SK-N-SH treated with all-trans-retinoic acid at 6 μM for 48 hours (cell line): ENCODE measurements around the gene P2RX2.

ENCODE experiments used
- ATAC-seq: fragments of 200-7000 bp; cut with Tn5 transposase; 3 replicates; pipeline ENCODE4 v1.9.1; 2020; ENCODE audit warnings: mild to moderate bottlenecking, moderate library complexity
- ARNTL ChIP-seq: fragments of 450-650 bp; formaldehyde crosslinking; IDR thresholded peaks from 2 replicates; pipeline ENCODE4 v1.5.0; 2020; ENCODE audit warnings: low read depth, mild to moderate bottlenecking, moderate library complexity, borderline replicate concordance
- BACH2 ChIP-seq: fragments of 250-450 bp; sonication (Bioruptor Pico); IDR thresholded peaks from 2 replicates; pipeline ENCODE4 v1.9.0; 2021; ENCODE audit warnings: mild to moderate bottlenecking, borderline replicate concordance
- CSDC2 ChIP-seq: fragments of 250-450 bp; sonication (Bioruptor Pico); IDR thresholded peaks from 2 replicates; pipeline ENCODE4 v1.5.0; 2020; ENCODE audit warnings: mild to moderate bottlenecking, moderate library complexity
- ESRRG ChIP-seq: fragments of 250-450 bp; sonication (Bioruptor Pico); IDR thresholded peaks from 2 replicates; pipeline ENCODE4 v1.6.1; 2021; ENCODE audit warnings: mild to moderate bottlenecking
- GLIS3 ChIP-seq: fragments of 250-450 bp; sonication (Bioruptor Pico); IDR thresholded peaks from 2 replicates; pipeline ENCODE4 v1.5.0; 2020; ENCODE audit warnings: mild to moderate bottlenecking, moderate library complexity
- ISL1 ChIP-seq: fragments of 250-450 bp; sonication (Bioruptor Pico); IDR thresholded peaks from 2 replicates; pipeline ENCODE4 v2.1.2; 2022; ENCODE audit warnings: mild to moderate bottlenecking, moderate library complexity
- OSR1 ChIP-seq: fragments of 250-450 bp; sonication (Bioruptor Pico); IDR thresholded peaks from 2 replicates; pipeline ENCODE4 v1.8.0; 2022; ENCODE audit warnings: moderate library complexity, mild to moderate bottlenecking, inconsistent platforms
- PPARA ChIP-seq: fragments of 250-450 bp; sonication (Bioruptor Pico); IDR thresholded peaks from 2 replicates; pipeline ENCODE4 v1.5.0; 2020; ENCODE audit warnings: mild to moderate bottlenecking, borderline replicate concordance
- RARB ChIP-seq: fragments of 250-450 bp; sonication (Bioruptor Pico); IDR thresholded peaks from 2 replicates; pipeline ENCODE4 v1.8.0; 2021; ENCODE audit warnings: mild to moderate bottlenecking, moderate library complexity
- SNAI2 ChIP-seq: fragments of 250-450 bp; sonication (Bioruptor Pico); IDR thresholded peaks from 2 replicates; pipeline ENCODE4 v1.5.0; 2020; ENCODE audit warnings: mild to moderate bottlenecking, moderate library complexity
- TCF4 ChIP-seq: fragments of 250-450 bp; sonication (Bioruptor Pico); IDR thresholded peaks from 2 replicates; pipeline ENCODE4 v1.8.0; 2021; ENCODE audit warnings: mild to moderate bottlenecking, moderate library complexity, borderline replicate concordance
- TOX ChIP-seq: fragments of 250-450 bp; sonication (Bioruptor Pico); IDR thresholded peaks from 2 replicates; pipeline ENCODE4 v1.8.0; 2021; ENCODE audit warnings: mild to moderate bottlenecking, moderate library complexity, borderline replicate concordance
- ZC3H10 ChIP-seq: fragments of 250-450 bp; sonication (Bioruptor Pico); IDR thresholded peaks from 2 replicates; pipeline ENCODE4 v1.5.1; 2021; ENCODE audit warnings: mild to moderate bottlenecking, moderate library complexity
- ZFP3 ChIP-seq: fragments of 250-450 bp; sonication (Bioruptor Pico); IDR thresholded peaks from 2 replicates; pipeline ENCODE4 v1.5.0; 2020; ENCODE audit warnings: mild to moderate bottlenecking, moderate library complexity
- ZFP30 ChIP-seq: fragments of 450-650 bp; formaldehyde crosslinking; IDR thresholded peaks from 2 replicates; pipeline ENCODE4 v1.5.0; 2022; ENCODE audit warnings: mild to moderate bottlenecking, moderate library complexity
- ZNF565 ChIP-seq: fragments of 450-650 bp; formaldehyde crosslinking; conservative IDR thresholded peaks from 2 replicates; pipeline ENCODE4 v1.5.0; 2020; ENCODE audit warnings: low read depth, mild to moderate bottlenecking, moderate library complexity
- ZNF70 ChIP-seq: fragments of 450-650 bp; formaldehyde crosslinking; IDR thresholded peaks from 2 replicates; pipeline ENCODE4 v1.5.0; 2020; ENCODE audit warnings: mild to moderate bottlenecking, moderate library complexity
- ZNF8 ChIP-seq: fragments of 450-650 bp; formaldehyde crosslinking; IDR thresholded peaks from 2 replicates; pipeline ENCODE4 v1.5.0; 2020; ENCODE audit warnings: mild to moderate bottlenecking, moderate library complexity
- TF ChIP-seq, protein P1 (sequence below): fragments of 250-450 bp; sonication (Bioruptor Pico); IDR thresholded peaks from 2 replicates; pipeline ENCODE4 v1.5.0; 2020; ENCODE audit warnings: mild to moderate bottlenecking, moderate library complexity
- TF ChIP-seq, protein P2 (sequence below): fragments of 250-450 bp; sonication (Bioruptor Pico); IDR thresholded peaks from 2 replicates; pipeline ENCODE4 v1.5.1; 2021; ENCODE audit warnings: mild to moderate bottlenecking, moderate library complexity
- TF ChIP-seq, protein P3 (sequence below): fragments of 250-450 bp; sonication (Bioruptor Pico); IDR thresholded peaks from 2 replicates; pipeline ENCODE4 v1.8.0; 2020; ENCODE audit warnings: mild to moderate bottlenecking, moderate library complexity, borderline replicate concordance
- TF ChIP-seq, protein P4 (sequence below): fragments of 250-450 bp; sonication (Bioruptor Pico); IDR thresholded peaks from 2 replicates; pipeline ENCODE4 v1.8.0; 2021; ENCODE audit warnings: low read depth, mild to moderate bottlenecking, moderate library complexity, borderline replicate concordance
- TF ChIP-seq, protein P5 (sequence below): fragments of 250-450 bp; sonication (Bioruptor Pico); IDR thresholded peaks from 2 replicates; pipeline ENCODE4 v1.5.1; 2020; ENCODE audit warnings: low read depth, mild to moderate bottlenecking, moderate library complexity

Gene P2RX2

DNA sequence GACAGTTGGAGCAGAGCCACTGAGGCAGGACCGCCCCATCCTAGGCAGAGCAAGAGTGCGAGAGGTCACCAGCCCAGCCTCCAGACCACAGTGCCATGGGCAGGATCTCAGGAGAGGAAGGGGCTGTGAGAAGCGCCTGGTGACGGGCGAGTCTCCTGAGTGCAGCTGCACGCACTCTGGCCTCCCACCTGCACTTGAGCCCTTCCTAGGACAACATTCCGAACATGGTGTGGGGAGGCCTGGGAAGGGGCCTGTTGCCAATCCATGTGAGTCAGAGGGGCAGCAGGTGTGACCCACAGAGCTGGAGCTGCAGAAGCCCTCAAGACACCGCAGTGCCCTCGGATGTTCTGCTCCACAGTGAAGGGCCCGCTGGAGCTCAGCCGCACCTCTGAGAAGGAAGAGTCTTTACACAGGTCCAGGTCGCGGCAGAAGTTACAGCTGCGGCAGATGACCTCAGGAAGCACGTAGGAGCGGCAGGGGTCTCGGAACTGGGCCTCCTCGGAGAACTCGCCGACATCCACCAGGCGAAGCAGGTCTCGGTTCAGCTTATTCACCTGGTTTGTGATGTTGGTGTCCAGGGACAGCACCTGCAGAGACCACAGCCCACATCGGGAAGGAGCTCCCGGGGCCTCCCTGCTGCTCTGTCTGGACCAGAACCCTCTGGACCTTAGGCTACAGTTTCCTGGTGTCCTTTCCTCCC lies 7.3 kb downstream of the P2RX2 start:
- no peak for TF ChIP-seq ARNTL (CRISPR knock-in tag)
- TF ChIP-seq ISL1 (CRISPR knock-in tag), result no peak
- no peak for TF ChIP-seq PPARA (CRISPR knock-in tag)
- no peak for TF ChIP-seq ZNF70
- TF ChIP-seq, all 23 proteins: peak for 0
- no peak for ATAC-seq

DNA sequence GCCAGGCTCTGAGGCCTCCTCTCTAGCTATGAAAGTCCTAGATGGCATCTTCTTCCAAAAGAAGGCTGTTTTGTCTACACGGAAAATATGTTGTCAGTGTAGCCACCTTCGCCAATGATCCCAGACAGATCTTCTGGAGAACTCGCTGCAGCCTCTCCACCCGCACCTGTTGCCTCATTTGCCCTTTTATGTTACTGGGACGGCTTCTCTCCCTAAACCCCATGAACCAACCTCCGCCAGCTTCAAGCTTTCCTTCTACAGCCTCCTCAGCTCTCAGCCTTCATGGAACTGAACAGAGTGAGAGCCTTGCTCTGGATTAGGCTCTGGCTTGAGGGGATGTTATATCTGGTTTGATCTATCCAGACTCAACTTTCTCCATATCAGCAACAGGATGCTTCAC lies 10.8 kb downstream of the P2RX2 start:
- TF ChIP-seq, protein P1, sequence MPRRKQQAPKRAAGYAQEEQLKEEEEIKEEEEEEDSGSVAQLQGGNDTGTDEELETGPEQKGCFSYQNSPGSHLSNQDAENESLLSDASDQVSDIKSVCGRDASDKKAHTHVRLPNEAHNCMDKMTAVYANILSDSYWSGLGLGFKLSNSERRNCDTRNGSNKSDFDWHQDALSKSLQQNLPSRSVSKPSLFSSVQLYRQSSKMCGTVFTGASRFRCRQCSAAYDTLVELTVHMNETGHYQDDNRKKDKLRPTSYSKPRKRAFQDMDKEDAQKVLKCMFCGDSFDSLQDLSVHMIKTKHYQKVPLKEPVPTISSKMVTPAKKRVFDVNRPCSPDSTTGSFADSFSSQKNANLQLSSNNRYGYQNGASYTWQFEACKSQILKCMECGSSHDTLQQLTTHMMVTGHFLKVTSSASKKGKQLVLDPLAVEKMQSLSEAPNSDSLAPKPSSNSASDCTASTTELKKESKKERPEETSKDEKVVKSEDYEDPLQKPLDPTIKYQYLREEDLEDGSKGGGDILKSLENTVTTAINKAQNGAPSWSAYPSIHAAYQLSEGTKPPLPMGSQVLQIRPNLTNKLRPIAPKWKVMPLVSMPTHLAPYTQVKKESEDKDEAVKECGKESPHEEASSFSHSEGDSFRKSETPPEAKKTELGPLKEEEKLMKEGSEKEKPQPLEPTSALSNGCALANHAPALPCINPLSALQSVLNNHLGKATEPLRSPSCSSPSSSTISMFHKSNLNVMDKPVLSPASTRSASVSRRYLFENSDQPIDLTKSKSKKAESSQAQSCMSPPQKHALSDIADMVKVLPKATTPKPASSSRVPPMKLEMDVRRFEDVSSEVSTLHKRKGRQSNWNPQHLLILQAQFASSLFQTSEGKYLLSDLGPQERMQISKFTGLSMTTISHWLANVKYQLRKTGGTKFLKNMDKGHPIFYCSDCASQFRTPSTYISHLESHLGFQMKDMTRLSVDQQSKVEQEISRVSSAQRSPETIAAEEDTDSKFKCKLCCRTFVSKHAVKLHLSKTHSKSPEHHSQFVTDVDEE (CRISPR knock-in tag), result no peak
- TF ChIP-seq, protein P2, sequence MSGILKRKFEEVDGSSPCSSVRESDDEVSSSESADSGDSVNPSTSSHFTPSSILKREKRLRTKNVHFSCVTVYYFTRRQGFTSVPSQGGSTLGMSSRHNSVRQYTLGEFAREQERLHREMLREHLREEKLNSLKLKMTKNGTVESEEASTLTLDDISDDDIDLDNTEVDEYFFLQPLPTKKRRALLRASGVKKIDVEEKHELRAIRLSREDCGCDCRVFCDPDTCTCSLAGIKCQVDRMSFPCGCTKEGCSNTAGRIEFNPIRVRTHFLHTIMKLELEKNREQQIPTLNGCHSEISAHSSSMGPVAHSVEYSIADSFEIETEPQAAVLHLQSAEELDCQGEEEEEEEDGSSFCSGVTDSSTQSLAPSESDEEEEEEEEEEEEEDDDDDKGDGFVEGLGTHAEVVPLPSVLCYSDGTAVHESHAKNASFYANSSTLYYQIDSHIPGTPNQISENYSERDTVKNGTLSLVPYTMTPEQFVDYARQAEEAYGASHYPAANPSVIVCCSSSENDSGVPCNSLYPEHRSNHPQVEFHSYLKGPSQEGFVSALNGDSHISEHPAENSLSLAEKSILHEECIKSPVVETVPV, result no peak
- no peak for TF ChIP-seq ZNF70
- TF ChIP-seq ZFP30, result no peak
- no peak for TF ChIP-seq SNAI2
- TF ChIP-seq, protein P3, sequence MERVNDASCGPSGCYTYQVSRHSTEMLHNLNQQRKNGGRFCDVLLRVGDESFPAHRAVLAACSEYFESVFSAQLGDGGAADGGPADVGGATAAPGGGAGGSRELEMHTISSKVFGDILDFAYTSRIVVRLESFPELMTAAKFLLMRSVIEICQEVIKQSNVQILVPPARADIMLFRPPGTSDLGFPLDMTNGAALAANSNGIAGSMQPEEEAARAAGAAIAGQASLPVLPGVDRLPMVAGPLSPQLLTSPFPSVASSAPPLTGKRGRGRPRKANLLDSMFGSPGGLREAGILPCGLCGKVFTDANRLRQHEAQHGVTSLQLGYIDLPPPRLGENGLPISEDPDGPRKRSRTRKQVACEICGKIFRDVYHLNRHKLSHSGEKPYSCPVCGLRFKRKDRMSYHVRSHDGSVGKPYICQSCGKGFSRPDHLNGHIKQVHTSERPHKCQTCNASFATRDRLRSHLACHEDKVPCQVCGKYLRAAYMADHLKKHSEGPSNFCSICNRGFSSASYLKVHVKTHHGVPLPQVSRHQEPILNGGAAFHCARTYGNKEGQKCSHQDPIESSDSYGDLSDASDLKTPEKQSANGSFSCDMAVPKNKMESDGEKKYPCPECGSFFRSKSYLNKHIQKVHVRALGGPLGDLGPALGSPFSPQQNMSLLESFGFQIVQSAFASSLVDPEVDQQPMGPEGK (CRISPR knock-in tag), result no peak
- no peak for TF ChIP-seq ZNF565
- no peak for TF ChIP-seq CSDC2 (CRISPR knock-in tag)
- no peak for TF ChIP-seq GLIS3
- TF ChIP-seq ARNTL (CRISPR knock-in tag), result no peak
- TF ChIP-seq, protein P4, sequence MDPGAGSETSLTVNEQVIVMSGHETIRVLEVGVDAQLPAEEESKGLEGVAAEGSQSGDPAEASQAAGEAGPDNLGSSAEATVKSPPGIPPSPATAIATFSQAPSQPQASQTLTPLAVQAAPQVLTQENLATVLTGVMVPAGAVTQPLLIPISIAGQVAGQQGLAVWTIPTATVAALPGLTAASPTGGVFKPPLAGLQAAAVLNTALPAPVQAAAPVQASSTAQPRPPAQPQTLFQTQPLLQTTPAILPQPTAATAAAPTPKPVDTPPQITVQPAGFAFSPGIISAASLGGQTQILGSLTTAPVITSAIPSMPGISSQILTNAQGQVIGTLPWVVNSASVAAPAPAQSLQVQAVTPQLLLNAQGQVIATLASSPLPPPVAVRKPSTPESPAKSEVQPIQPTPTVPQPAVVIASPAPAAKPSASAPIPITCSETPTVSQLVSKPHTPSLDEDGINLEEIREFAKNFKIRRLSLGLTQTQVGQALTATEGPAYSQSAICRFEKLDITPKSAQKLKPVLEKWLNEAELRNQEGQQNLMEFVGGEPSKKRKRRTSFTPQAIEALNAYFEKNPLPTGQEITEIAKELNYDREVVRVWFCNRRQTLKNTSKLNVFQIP (CRISPR knock-in tag), result no peak
- no peak for TF ChIP-seq OSR1 (CRISPR knock-in tag)
- no peak for TF ChIP-seq ZFP3
- no peak for TF ChIP-seq TCF4 (CRISPR knock-in tag)
- TF ChIP-seq, protein P5, sequence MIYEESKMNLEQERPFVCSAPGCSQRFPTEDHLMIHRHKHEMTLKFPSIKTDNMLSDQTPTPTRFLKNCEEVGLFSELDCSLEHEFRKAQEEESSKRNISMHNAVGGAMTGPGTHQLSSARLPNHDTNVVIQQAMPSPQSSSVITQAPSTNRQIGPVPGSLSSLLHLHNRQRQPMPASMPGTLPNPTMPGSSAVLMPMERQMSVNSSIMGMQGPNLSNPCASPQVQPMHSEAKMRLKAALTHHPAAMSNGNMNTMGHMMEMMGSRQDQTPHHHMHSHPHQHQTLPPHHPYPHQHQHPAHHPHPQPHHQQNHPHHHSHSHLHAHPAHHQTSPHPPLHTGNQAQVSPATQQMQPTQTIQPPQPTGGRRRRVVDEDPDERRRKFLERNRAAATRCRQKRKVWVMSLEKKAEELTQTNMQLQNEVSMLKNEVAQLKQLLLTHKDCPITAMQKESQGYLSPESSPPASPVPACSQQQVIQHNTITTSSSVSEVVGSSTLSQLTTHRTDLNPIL (CRISPR knock-in tag), result no peak
- no peak for TF ChIP-seq PPARA (CRISPR knock-in tag)
- TF ChIP-seq TOX (CRISPR knock-in tag), result no peak
- no peak for TF ChIP-seq RARB
- no peak for TF ChIP-seq ISL1 (CRISPR knock-in tag)
- no peak for TF ChIP-seq ZNF8 (CRISPR knock-in tag)
- no peak for ATAC-seq

DNA sequence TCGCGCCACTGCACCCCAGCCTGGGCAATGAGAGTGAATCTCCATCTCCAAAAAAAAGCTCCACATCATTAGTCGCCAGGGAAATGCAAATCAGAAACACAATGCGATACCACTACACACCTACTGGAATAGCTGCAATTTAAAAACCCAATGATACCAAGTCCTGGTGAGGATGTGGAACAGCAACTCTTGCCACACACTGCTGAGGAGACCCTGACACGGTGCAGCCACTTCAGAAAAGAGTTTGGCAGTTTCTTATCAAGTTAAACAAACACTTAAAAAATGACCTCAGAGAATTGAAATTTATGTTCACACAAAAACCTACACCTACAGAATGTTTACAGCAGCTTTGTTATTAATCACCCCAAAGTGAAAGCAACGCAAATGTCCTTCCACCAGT lies 12.1 kb downstream of the P2RX2 start:
- ATAC-seq, result no peak
- TF ChIP-seq, protein P2, result no peak
- TF ChIP-seq RARB, result no peak
- TF ChIP-seq ESRRG (CRISPR knock-in tag), result no peak
- TF ChIP-seq BACH2 (CRISPR knock-in tag), result no peak
- TF ChIP-seq OSR1 (CRISPR knock-in tag), result no peak
- TF ChIP-seq, protein P4 (CRISPR knock-in tag), result no peak
- TF ChIP-seq, protein P5 (CRISPR knock-in tag), result no peak
- no peak for TF ChIP-seq ZC3H10
- no peak for TF ChIP-seq ZFP3
- TF ChIP-seq TOX (CRISPR knock-in tag), result no peak
- no peak for TF ChIP-seq ZNF70
